Left ventricle myocardium inferior (tissue), 1 donor: ENCODE measurements around the gene PRDM8. TPM values are rescaled to one million over a fixed set of nuclear protein-coding genes. Genes with fewer than 3 reads are reported as not detected.

Source experiments
- DNase-seq: peaks from one replicate; pipeline ENCODE4 v3.0.0-alpha.2; 2020
- H3K27ac ChIP-seq: fragments of 200-600 bp; replicated peaks from 2 replicates; pipeline ENCODE4 v1.8.0; 2021
- H3K27me3 ChIP-seq: fragments of 200-600 bp; 2 replicates; pipeline ENCODE4 v1.8.0; 2021; ENCODE audit warnings: low read depth
- H3K36me3 ChIP-seq: fragments of 200-600 bp; 2 replicates; pipeline ENCODE4 v1.8.0; 2021
- H3K4me1 ChIP-seq: fragments of 200-600 bp; 2 replicates; pipeline ENCODE4 v1.8.0; 2021
- H3K4me3 ChIP-seq: fragments of 200-600 bp; 2 replicates; pipeline ENCODE4 v1.8.0; 2021; ENCODE audit warnings: mild to moderate bottlenecking, moderate library complexity
- H3K9me3 ChIP-seq: fragments of 200-600 bp; replicated peaks from 2 replicates; pipeline ENCODE4 v1.8.0; 2021
- intact Hi-C: fragments of 100-400 bp; cut with micrococcal nuclease; formaldehyde crosslinking; loops from one replicate; pipeline ENCODE4 v1.11.0; 2022
- total RNA-seq: library from RNA; stranded (reverse); fragmentation: NEBNext Ultra II Directional; extraction: Animal tissue kit (Norgen Biotek cat#: 25700); gene quantifications from one replicate; pipeline ENCODE4 v1.2.1, GENCODE V29; 2021
- TF ChIP-seq, protein P1 (sequence below): fragments of 200-600 bp; IDR thresholded peaks from 2 replicates; pipeline ENCODE4 v1.8.0; 2021; ENCODE audit warnings: antibody characterized with exemption, mild to moderate bottlenecking, borderline replicate concordance
- donor health status: DM: no; HTN: yes; CAD: no; lungs with severe emphysema.

The PRDM8 gene
- total RNA-seq, 1 donor from 2014 or later = 0.66 TPM

- no peak for DNase-seq
- Histone ChIP-seq H3K4me1 (no peaks in the 10 kb centered on the region), H3K4me3 (no peak overlapping the region), H3K36me3 (no peaks in the 10 kb centered on the region), H3K9me3 (peaks cover 12% of the 10 kb centered on the region), H3K27me3 (no peaks in the 10 kb centered on the region), H3K27ac (no peak overlapping the region)
- TF ChIP-seq, protein P1, sequence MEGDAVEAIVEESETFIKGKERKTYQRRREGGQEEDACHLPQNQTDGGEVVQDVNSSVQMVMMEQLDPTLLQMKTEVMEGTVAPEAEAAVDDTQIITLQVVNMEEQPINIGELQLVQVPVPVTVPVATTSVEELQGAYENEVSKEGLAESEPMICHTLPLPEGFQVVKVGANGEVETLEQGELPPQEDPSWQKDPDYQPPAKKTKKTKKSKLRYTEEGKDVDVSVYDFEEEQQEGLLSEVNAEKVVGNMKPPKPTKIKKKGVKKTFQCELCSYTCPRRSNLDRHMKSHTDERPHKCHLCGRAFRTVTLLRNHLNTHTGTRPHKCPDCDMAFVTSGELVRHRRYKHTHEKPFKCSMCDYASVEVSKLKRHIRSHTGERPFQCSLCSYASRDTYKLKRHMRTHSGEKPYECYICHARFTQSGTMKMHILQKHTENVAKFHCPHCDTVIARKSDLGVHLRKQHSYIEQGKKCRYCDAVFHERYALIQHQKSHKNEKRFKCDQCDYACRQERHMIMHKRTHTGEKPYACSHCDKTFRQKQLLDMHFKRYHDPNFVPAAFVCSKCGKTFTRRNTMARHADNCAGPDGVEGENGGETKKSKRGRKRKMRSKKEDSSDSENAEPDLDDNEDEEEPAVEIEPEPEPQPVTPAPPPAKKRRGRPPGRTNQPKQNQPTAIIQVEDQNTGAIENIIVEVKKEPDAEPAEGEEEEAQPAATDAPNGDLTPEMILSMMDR = no peak
- intact Hi-C loops = no loop called here
Observed at GRCh38 chr4:80155316-80155982, 41.9 kb upstream of the PRDM8 start.

DNA sequence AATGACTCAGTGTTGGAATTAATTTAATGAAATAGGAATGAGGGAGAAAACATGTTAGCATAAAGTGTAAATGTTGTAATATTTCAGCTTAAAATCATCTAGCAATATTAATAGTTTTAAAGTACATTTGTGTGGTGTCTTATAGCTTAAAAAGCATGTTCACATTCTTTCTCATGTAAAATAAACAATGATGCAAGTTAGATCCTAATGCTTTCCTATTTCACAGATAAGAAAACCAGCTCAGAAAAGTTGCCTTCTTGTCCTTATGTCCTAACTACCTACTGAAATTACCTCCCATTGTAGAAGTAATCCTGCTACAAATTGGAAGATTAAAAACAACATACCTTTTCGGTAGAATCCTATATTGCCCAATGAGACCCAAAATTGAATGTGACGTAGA lies 40.9 kb upstream of the PRDM8 start:
- DNase-seq = no peak
- Histone ChIP-seq H3K4me1 (no peaks in the 10 kb centered on the region), H3K27ac (no peak overlapping the region), H3K4me3 (no peak overlapping the region), H3K36me3 (no peaks in the 10 kb centered on the region), H3K27me3 (no peaks in the 10 kb centered on the region), H3K9me3 (peaks cover 12% of the 10 kb centered on the region)
- intact Hi-C loops = no loop called here
- TF ChIP-seq, protein P1 = no peak

DNA sequence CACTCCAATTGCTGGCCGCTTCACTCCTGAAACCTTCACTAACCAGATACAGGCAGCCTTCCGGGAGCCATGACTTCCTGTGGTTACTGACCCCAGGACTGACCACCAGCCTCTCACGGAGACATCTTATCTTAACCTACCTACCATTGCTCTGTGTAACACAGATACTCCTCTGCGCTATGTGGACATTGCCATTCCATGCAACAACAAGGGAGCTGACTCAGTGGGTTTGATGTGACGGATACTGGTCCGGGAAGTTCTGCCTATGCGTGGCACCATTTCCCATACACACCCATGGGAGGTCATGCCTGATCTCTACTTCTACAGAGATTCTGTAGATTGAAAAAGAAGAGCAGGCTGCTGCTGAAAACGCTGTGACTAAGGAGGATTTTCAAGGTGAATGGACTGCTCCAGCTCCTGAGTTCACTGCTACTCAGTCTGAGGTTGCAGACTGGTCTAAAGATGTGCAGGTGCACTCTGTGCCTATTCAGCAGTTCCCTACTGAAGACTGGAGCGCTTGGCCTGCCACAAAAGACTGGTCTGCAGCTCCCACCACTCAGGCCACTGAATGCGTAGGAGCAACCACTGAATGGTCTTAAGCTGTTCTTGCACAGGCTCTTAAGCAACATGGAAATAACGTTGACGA lies 35.8 kb upstream of the PRDM8 start:
- intact Hi-C loops = no loop called here
- Histone ChIP-seq H3K36me3 (no peaks in the 10 kb centered on the region), H3K27ac (no peak overlapping the region), H3K4me1 (no peaks in the 10 kb centered on the region), H3K27me3 (no peaks in the 10 kb centered on the region), H3K9me3 (peaks cover 12% of the 10 kb centered on the region), H3K4me3 (no peak overlapping the region)
- TF ChIP-seq, protein P1 = no peak
- DNase-seq = no peak

- Histone ChIP-seq H3K9me3 (peaks cover 12% of the 10 kb centered on the region), H3K4me1 (no peaks in the 10 kb centered on the region), H3K4me3 (no peak overlapping the region), H3K27me3 (no peaks in the 10 kb centered on the region), H3K27ac (no peak overlapping the region), H3K36me3 (no peaks in the 10 kb centered on the region)
- no peak for DNase-seq
- TF ChIP-seq, protein P1 = no peak
- intact Hi-C loops = no loop called here
Observed at GRCh38 chr4:80162418-80162817, 34.9 kb upstream of the PRDM8 start.

DNA sequence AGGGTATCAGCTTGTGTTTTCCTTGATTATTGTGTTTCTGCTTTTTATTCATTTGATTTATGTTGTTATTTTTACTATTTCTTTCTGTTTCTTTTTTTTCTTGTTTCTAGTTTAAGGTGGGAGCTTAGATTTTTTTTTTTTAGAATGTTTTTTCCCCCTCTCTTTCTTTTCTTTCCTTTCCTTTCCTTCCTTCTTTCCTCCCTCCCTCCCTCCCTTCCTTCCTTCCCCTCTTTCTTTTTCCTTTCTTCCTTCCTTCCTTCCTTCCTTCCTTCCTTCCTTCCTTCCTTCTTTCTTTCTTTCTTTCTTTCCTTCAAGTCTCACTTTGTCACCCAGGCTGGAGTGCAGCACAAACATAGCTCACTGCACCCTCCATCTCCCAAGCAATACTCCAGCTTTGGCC lies 31.4 kb upstream of the PRDM8 start:
- Histone ChIP-seq H3K9me3 (no peaks in the 10 kb centered on the region), H3K4me3 (no peak overlapping the region), H3K27ac (no peak overlapping the region), H3K27me3 (no peaks in the 10 kb centered on the region), H3K36me3 (no peaks in the 10 kb centered on the region), H3K4me1 (no peaks in the 10 kb centered on the region)
- intact Hi-C loops = no loop called here
- TF ChIP-seq, protein P1 = no peak
- no peak for DNase-seq
